MCF 10A (cell line): ENCODE results near the gene BRIX1. TPM values are rescaled to one million over a fixed set of nuclear protein-coding genes. Genes with fewer than 3 reads are reported as not detected.

Experiments used
- BruUV-seq: library from RNA; stranded (reverse); fragments of 400-500 nt; replicated peaks from 2 replicates; lab custom pipeline; 2021; lab: Mats Ljungman, UMichigan
- CTCF ChIA-PET: fragments of 300-600 bp; sonication (Branson Sonifier 250); formaldehyde crosslinking; extraction: SDS; loops from one replicate; lab custom pipeline; 2021; ENCODE audit warnings: antibody characterized with exemption, inconsistent platforms; lab: Yijun Ruan, JAX
- POLR2A ChIA-PET: fragments of 300-600, 350-650 bp; sonication (Branson Sonifier 250); formaldehyde crosslinking; extraction: SDS; loops from one replicate; lab custom pipeline; 2020; ENCODE audit warnings: antibody characterized with exemption, inconsistent platforms; lab: Yijun Ruan, JAX
- DNase-seq: peaks from one replicate; pipeline ENCODE4 v3.0.0-alpha.2; 2018; ENCODE audit not compliant: unreplicated experiment
- H3K27ac Mint-ChIP-seq: one replicate; pipeline ENCODE4 v1.8.0; 2022; ENCODE audit warnings: mild to moderate bottlenecking, low read depth, mixed read lengths; ENCODE audit not compliant: unreplicated experiment
- H3K27me3 Mint-ChIP-seq: one replicate; pipeline ENCODE4 v1.8.0; 2022; ENCODE audit warnings: mixed read lengths; ENCODE audit not compliant: insufficient read depth, unreplicated experiment
- H3K36me3 Mint-ChIP-seq: one replicate; pipeline ENCODE4 v1.8.0; 2022; ENCODE audit warnings: mild to moderate bottlenecking, moderate library complexity, mixed read lengths; ENCODE audit not compliant: insufficient read depth, unreplicated experiment
- H3K4me1 Mint-ChIP-seq: one replicate; pipeline ENCODE4 v1.8.0; 2022; ENCODE audit warnings: mixed read lengths; ENCODE audit not compliant: insufficient read depth, unreplicated experiment
- H3K4me3 Mint-ChIP-seq: one replicate; pipeline ENCODE4 v1.8.0; 2022; ENCODE audit warnings: mild to moderate bottlenecking, moderate library complexity, mixed read lengths; ENCODE audit not compliant: unreplicated experiment
- H3K9me3 Mint-ChIP-seq: one replicate; pipeline ENCODE4 v1.8.0; 2022; ENCODE audit warnings: mixed read lengths; ENCODE audit not compliant: unreplicated experiment
- intact Hi-C: fragments of 100-400 bp; cut with micrococcal nuclease; formaldehyde crosslinking; loops from 2 replicates; pipeline ENCODE4 v1.14.1; 2022
- total RNA-seq: library from RNA; stranded (reverse); gene quantifications from 2 replicates; pipeline ENCODE4 v1.2.3, GENCODE V29; 2022
- TF ChIP-seq, protein P1 (sequence below): fragments of 200-600 bp; IDR thresholded peaks from one replicate; pipeline ENCODE4 v1.8.0; 2022; ENCODE audit warnings: antibody characterized with exemption, mild to moderate bottlenecking; ENCODE audit not compliant: unreplicated experiment

Gene BRIX1
- total RNA-seq, 1 experiment from 2014 or later, result 50.8 TPM

- peaks cover 7% of the 10 kb centered on the region for H3K4me1 Mint-ChIP-seq
- peak overlapping the region; percentile 49 for H3K4me3 Mint-ChIP-seq
- no TSS peak for BruUV-seq
- intact Hi-C loops, result no loop called here
- peak; percentile 94 for DNase-seq
- H3K9me3 Mint-ChIP-seq, result no peaks in the 10 kb centered on the region
- no peaks in the 10 kb centered on the region for H3K27me3 Mint-ChIP-seq
- H3K27ac Mint-ChIP-seq, result peak overlapping the region; percentile 46
- TF ChIP-seq, protein P1, sequence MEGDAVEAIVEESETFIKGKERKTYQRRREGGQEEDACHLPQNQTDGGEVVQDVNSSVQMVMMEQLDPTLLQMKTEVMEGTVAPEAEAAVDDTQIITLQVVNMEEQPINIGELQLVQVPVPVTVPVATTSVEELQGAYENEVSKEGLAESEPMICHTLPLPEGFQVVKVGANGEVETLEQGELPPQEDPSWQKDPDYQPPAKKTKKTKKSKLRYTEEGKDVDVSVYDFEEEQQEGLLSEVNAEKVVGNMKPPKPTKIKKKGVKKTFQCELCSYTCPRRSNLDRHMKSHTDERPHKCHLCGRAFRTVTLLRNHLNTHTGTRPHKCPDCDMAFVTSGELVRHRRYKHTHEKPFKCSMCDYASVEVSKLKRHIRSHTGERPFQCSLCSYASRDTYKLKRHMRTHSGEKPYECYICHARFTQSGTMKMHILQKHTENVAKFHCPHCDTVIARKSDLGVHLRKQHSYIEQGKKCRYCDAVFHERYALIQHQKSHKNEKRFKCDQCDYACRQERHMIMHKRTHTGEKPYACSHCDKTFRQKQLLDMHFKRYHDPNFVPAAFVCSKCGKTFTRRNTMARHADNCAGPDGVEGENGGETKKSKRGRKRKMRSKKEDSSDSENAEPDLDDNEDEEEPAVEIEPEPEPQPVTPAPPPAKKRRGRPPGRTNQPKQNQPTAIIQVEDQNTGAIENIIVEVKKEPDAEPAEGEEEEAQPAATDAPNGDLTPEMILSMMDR, result no peak
- ChIA-PET CTCF (interaction anchor here (0.6 to 2.0 kb wide), 4 partner anchors 9 to 1536 kb away, joined by 3 to 7 read pairs (median 5); partner anchors contain the start of genes BRIX1 and RAD1), POLR2A (interaction anchor here (0.6 to 3.7 kb wide), 5 partner anchors 9 to 1515 kb away, joined by 3 to 36 read pairs (median 3); partner anchors contain the start of genes BRIX1 and RAD1)
- peaks cover 80% of the 10 kb centered on the region for H3K36me3 Mint-ChIP-seq
Observed at GRCh38 chr5:34923694-34924461, 8.4 kb downstream of the BRIX1 start.

DNA sequence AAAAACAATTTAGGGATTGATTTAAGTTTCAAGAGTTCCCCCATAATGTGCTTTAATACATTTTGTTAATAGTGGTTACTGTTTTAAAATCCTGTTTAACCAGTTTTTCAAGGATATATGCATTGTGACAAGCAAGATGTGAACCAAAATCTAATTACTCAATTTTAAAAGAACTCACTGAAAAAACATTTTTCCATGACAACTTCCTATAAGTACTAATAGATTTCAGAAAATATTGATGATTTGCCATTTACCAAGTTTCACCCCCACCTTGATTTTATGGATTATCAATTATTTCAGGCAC is 8.9 kb downstream of the BRIX1 start:
- Mint-ChIP-seq H3K9me3 (no peaks in the 10 kb centered on the region), H3K27me3 (no peaks in the 10 kb centered on the region), H3K36me3 (peaks cover 81% of the 10 kb centered on the region), H3K4me1 (peaks cover 7% of the 10 kb centered on the region), H3K4me3 (no peak overlapping the region), H3K27ac (peak overlapping the region; percentile 46)
- intact Hi-C loops, result no loop called here
- DNase-seq, result no peak
- ChIA-PET POLR2A (interaction anchor here (0.6 to 3.7 kb wide), 6 partner anchors 10 to 1516 kb away, joined by 3 to 36 read pairs (median 3); partner anchors contain the start of genes BRIX1 and RAD1), CTCF (interaction anchor here (2.0 kb wide), 1 partner anchor 401 kb away, joined by 7 read pairs; no protein-coding TSS in a partner anchor)
- TF ChIP-seq, protein P1, result no peak
- BruUV-seq, result no TSS peak

- Mint-ChIP-seq H3K36me3 (peaks cover 64% of the 10 kb centered on the region), H3K4me3 (no peak overlapping the region), H3K4me1 (peaks cover 16% of the 10 kb centered on the region), H3K9me3 (no peaks in the 10 kb centered on the region), H3K27me3 (no peaks in the 10 kb centered on the region), H3K27ac (no peak overlapping the region)
- TF ChIP-seq, protein P1, result no peak
- intact Hi-C loops, result no loop called here
- POLR2A ChIA-PET, result interaction anchor here (1.0 kb wide), 2 partner anchors 10 to 11 kb away, joined by 3 read pairs; partner anchors contain the start of genes BRIX1 and RAD1
- no peak for DNase-seq
- no TSS peak for BruUV-seq
- CTCF ChIA-PET, result no interaction called here
Observed at GRCh38 chr5:34926318-34926888, 10.9 kb downstream of the BRIX1 start.

DNA sequence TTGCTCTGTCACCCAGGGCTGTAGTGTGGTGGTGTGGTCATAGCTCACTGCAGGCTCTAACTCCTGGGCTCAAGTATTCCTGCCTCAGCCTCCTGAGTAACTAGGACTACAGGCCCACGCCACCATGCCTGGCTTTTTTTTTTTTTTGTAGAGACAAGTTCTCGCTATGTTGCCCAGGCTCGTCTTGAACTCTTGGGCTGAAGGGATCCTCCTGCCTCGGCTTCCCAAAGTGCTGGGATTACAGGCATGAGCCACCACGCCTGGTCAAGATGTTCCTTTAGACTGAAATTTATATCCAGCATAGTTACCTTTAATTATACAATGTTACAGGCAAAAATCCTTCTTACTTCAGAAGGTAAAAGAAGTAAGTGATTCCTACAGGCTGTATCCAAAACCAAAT is 12.3 kb downstream of the BRIX1 start:
- Mint-ChIP-seq H3K4me1 (peaks cover 21% of the 10 kb centered on the region), H3K27me3 (no peaks in the 10 kb centered on the region), H3K36me3 (peaks cover 51% of the 10 kb centered on the region), H3K4me3 (no peak overlapping the region), H3K9me3 (no peaks in the 10 kb centered on the region), H3K27ac (no peak overlapping the region)
- DNase-seq, result no peak
- TF ChIP-seq, protein P1, result no peak
- BruUV-seq, result no TSS peak
- CTCF ChIA-PET, result interaction anchor here (0.5 kb wide), 1 partner anchor 10 kb away, joined by 3 read pairs; no protein-coding TSS in a partner anchor
- POLR2A ChIA-PET, result interaction anchor here (3.8 kb wide), 1 partner anchor 10 kb away, joined by 157 read pairs; the partner anchor contains the start of genes BRIX1 and RAD1
- intact Hi-C loops, result loop anchor here (2.0 kb wide), 1 partner anchor 13 kb away; the partner anchor contains the start of genes BRIX1 and RAD1
